ENCODE results near the gene KRTAP9-9.
"Not testable (repeated sequence)": the region's sequence is repeated elsewhere in the genome, so short reads cannot be mapped to it uniquely, and the experiment has no call there.

The KRTAP9-9 gene

DNA sequence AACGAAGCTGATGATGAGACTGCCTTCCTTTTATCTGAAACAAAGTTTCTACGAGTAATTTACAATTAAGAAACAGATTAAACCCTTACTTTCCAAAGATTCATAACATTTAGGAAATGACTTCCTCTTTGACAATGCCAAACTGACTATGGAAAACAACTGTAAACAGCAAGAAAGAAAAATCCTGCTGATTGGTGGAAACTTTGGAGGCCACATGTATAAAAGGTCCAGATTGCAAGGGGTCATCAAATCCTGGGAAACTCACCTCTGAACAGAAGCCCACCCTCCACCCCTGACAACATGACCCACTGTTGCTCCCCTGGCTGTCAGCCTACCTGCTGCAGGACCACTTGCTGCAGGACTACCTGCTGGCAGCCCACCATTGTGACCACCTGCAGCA, 9.9 kb downstream of the KRTAP9-9 start, which contains the start of gene KRTAP9-6:
Gene KRTAP9-6, plus strand, starts transcription at position 301 of the 400 bp plus-strand sequence. Its CDS starts 0 bp downstream, at position 301.
- no peak for DNase-seq (ENCODE audit: low read depth in 2 of 2)

DNA sequence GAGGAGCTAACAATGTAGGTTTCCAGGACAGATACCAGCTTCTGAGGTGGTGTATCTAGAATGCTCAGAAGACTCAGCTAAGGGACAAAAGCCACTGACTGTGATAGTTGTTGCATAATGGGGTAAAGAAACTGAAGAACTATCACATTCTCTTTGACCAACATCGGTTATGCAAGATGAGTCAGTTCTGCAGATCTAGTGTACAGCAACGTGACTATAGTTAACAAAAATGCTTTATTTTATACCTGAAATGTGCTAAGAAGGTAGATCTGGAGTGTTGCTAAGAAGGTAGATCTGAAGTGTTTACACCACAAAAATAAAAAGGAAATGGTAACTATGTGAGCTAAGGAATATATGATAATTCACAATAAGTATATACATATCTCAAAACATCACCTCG, 12.5 kb downstream of the KRTAP9-9 start:
- DNase-seq (ENCODE audit: low read depth in 2 of 2): no peak

DNA sequence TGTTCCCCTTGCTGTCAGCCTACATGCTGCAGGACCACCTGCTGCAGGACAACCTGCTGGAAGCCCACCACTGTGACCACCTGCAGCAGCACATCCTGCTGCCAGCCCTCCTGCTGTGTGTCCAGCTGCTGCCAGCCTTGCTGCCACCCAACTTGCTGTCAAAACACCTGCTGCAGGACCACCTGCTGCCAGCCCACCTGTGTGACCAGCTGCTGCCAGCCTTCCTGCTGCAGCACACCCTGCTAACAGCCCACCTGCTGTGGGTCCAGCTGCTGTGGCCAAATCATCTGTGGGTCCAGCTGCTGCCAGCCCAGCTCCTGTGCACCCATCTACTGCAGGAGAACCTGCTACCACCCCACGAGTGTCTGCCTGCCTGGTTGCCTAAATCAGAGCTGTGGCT, 16.1 kb downstream of the KRTAP9-9 start:
- not testable (repeated sequence) for DNase-seq (ENCODE audit: low read depth in 2 of 2)

DNA sequence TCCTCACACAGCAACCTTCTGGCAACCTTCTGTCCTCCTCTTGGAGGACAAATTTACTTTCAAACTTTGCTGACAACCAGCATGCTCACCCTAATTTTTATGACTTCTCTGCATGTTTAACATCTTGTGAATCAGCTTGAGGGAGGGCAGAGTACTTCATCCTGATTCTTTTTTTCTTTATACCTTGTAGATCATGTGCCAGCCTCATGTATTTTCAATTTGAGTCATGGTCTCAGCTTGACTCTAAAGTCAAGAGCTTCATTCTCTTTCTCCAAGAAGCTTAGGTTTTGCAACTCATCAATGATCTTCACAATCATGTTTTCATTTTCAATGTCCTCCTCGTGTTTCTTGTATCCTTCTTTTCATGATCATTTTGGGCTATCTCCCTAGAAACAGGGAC, 16.7 kb downstream of the KRTAP9-9 start:
- no peak for DNase-seq (ENCODE audit: low read depth in 2 of 2)

DNA sequence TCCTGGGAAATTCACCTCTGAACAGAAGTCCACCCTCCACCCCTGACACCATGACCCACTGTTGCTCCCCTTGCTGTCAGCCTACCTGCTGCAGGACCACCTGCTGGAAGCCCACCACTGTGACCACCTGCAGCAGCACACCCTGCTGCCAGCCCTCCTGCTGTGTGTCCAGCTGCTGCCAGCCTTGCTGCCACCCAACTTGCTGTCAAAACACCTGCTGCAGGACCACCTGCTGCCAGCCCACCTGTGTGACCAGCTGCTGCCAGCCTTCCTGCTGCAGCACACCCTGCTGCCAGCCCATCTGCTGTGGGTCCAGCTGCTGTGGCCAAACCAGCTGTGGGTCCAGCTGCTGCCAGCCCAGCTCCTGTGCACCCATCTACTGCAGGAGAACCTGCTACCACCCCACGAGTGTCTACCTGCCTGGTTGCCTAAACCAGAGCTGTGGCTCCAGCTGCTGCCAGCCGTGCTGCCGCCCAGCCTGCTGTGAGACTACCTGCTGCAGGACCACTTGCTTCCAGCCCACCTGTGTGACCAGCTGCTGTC, 20.5 kb downstream of the KRTAP9-9 start, which contains the start of gene KRTAP9-7:
Gene KRTAP9-7, plus strand, starts transcription at position 51 of the 543 bp plus-strand sequence. Its CDS starts 0 bp downstream, at position 51.
- not testable (repeated sequence) for DNase-seq (ENCODE audit: low read depth in 2 of 2)

DNA sequence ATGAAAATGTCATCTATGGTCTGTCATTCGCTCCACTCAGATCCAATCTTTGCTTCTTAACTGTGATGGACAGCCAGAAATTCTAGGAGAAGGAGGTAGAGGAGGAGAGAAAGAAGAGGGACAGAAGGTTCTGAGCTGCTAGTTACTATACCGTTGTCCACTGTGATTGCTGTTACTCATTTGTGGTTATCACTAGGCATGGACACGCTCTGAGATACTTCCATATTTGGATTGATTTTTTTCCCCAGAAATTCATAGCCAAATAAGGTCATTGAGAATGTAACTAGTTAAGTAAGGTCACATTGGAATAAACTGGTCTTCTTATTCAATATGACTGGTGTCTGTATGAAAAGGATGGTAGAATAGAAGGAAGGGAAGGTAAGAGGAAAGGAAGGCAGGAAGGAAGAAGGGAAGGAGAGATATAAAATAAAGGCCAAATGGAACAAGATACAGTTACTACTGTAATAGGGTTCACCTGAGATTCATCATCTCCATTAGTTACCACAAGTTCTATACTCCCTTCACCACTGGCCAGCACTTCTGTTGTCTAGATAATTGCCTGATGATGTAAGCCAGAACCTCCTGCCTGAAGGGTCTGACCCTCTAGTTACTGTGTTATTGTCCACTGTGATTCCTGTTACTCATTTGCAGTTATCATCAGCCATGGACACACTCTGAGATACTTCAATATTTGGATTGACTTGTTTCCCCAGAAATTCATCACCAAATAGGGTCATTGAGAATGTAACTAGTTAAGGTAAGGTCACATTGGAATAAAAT, 23.2 kb downstream of the KRTAP9-9 start:
- DNase-seq (ENCODE audit: low read depth in 2 of 2): no peak

DNA sequence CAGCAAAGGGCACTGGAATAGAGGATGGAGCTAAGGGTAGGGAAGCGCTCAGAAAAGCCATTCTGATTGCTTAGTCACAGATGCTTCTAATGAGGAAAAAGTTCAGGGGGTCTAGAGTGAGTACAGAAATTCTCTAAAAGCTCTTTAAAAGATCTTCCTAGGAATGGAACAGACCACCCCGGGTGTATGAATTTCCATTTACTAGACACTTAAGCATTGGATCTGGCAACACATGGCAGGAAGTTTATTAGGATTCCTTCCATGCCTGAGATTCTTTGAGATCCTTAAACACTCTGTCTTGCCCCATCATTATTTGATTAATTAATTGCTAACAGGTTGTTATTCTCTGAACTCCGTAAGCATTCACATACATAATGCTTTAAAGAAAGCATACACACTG, 28.9 kb downstream of the KRTAP9-9 start:
- DNase-seq (ENCODE audit: low read depth in 2 of 2): no peak

DNA sequence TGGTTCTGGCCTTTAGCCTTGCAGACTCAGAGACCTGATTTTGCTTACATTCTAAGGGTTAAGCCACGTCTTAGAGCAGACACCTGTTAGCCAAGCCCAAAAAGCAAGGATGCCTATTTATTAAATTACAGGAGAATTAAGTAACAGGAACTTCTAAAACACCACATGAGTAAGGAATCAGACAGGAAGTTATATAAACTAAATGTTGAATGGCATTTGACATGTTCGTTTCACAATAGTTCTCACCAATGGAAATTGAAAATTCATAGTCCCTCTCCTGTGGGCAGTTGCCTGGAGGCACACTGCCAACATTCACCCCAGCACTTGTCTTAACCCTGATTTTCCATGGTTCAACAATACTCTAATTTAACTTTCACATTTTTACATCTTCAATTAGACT, 29.4 kb downstream of the KRTAP9-9 start:
- no peak for DNase-seq (ENCODE audit: low read depth in 2 of 2)

DNA sequence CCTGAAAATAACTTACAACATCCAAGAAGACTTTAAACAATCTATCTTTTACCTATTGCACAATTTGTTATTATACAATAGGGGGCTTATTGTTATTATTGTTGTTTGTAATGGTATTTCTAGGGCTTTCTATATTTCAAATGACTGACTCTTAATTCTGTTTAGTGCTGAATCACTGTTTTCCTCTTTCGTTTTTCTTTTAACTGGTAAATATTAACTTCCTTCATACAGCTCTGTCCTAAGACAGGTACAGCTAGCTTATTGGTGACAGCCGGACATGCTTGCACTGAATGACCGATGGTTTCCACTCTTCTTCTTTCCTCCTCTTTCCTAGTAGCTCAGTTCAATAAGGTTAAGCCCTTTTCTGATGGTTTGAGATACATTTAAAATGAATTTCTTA, 31.9 kb downstream of the KRTAP9-9 start:
- DNase-seq (ENCODE audit: low read depth in 2 of 2): no peak

DNA sequence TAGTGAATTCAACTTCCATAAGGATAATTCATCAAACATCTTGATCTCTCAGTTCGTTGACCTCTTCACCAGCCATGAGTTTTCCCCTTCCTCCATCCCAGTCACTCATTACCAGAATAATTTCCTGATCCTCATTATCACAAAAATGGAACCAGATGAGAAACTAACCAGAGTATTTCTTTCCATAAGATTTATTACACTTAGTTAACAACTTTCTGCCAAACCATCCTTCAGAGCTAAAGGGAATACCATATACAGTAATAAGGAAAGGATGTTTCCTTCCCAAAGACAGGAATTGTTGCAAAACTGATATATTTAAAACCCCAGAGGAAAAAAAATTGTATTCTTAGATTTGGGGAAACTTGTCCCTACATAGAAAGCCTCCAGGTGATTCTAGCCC, 38.8 kb downstream of the KRTAP9-9 start:
- no peak for DNase-seq (ENCODE audit: low read depth in 2 of 2)

DNA sequence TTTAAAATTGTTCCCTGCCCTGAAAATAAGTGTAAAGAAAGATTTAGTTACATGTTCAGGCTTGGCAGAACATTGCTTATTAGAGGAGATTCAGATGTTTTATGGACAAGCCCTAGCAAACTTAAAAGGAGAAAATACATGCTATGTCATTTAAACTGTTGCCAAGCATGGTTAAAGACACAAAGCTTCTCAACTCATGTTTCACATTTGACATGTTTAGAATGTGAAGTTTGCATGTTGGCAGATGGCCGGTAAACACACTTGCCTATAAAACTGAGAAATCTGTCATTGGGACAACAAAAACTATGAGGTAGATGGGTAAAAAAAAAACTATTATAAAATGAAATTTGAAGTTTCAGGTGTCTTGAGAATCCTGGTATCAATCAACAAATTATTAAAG, 41.7 kb downstream of the KRTAP9-9 start:
- no peak for DNase-seq (ENCODE audit: low read depth in 2 of 2)

DNA sequence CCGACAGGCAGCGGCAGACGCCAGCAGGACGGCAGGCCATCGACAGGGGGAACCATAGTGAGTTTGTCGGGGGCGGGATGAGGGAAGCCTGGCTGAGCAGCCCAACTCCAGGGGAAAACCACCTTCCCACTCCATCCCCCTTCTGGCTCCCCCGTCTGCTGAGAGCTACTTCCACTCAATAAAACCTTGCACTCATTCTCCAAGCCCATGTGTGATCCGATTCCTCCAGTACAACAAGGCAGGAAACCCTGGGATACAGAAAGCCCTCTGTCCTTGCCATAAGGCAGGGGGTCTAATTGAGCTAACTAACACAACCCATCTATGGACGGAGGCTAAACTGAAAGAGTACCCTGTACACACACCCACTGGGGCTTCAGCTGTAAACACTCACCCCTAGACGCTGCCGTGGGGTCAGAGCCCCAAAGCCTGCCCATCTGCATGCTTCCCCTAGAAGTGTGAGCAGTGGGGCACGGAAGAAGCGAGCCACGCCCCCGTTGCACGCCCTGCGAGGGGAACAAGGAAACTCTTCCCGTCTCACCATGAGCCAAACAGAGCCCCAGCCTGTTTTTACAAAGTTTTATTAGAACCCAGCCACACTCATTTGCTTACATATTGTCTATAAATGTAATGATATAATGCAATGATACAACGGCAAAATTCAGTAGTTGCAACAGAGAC, 43.4 kb downstream of the KRTAP9-9 start:
- no peak for DNase-seq (ENCODE audit: low read depth in 2 of 2)

DNA sequence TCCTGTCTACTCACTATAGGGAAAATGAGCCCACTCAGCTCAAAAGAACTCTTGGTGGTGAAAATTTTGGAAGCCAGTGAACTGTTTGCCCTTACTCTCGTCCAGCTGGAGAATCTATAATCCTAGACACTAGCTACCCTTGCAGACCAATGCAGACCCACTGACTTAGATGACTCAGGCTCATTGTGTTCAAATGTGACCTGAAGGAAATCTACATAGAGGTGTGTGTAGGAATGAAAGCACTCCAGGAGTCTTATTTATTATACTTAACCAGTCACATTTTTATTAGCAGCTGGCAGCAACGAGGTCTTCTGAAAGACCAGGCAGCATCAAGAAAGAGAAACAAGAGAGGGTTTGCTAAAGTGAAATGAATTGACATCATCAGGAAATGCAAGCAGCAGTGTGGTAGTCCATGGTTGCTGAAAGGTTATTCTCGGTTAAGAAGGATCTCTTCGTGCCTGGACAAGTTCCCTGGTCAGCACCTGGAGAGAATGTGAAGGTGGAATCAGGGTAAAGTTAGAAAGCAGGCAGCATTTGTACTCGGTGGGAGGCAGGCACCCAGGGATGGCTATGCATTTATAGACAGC, 46.1 kb downstream of the KRTAP9-9 start:
- DNase-seq (ENCODE audit: low read depth in 2 of 2): no peak

DNA sequence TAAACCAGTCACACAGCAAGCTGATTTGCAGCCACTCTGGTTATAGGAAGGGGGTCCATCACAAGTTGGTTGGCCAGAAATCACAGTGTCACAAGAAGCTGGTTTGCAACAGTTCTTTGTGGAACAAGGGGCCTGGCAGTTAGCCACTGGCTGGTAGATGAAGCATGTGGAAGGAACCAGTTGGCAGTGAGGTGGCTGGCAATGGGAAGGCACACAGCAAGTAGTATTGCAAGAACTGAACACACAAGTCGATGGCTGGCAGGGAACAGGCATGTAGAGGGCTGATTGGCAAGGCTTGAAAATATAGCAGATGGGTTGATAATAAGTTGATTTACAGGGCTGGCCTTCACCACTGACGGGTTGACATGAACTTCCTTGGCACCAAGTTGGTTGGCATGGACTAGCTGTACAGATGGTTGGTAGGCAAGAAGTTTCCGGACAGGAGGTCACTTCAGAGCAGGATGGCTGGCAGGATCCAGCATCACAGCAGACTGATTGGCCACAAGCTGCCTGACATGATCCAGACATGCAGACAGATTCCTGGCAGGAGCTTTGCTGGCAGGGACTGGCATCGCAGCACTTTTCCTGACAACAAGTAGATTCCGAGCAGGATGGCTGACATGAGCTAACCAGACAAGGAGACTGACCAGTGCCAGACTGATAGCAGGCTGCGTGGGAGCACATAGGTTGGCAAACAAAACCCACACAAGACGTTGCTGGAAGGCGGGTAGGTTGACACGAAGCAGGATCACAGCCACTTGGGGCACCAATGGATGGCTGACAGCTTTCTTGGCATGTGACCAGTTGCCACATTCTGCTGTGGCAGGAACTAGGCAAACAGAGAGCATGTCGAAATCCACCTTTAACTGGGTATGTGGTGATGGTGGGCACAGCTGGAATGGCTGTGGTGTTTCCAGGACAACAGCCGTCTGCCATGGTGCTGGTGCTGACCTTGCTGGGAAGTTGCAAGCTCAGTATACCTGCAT, 47.0 kb downstream of the KRTAP9-9 start, which contains the start of gene KRTAP29-1:
Gene KRTAP29-1, minus strand, starts transcription at position 936 of the 986 bp plus-strand sequence. Its CDS starts 0 bp downstream, at position 936.
- no peak for DNase-seq (ENCODE audit: low read depth in 2 of 2)

DNA sequence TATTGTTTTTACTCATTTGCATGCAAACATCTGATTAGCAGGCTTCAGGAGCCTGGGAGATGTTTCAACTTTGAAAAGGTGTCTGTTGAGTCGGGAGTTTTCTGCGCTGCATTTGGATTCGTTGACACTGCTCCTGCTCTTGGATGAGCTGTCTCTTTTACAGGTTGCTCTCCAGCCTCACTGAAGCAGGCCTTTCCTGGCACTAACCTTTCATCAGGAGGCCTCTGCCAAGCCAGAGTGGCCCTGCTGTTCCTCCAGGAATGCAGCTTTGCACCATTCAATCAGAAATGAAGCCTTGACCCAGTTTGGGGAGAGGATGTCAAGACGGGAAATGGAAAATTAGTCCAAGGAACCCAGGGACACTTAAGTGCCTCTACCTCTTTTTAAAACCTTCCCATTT, 47.8 kb downstream of the KRTAP9-9 start:
- DNase-seq (ENCODE audit: low read depth in 2 of 2): no peak

DNA sequence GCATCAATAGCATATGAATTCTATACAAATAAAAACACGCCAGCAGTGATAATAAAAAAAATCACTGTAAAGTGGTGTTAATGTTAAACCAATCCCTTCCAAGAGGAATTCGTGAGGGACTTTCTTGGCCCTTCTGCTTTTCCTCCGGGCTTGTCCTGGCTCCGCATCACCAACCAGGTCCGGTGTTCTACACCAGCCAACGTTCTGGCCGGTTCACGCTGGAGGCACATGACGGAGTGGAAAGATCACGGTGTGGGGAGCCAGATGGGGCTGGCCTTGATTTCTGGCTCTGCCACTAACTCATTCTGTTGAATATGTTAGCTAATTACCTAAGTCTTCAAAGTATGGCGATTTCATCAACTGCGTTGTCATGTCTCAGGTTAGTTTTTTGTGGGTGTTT, 48.9 kb downstream of the KRTAP9-9 start:
- DNase-seq (ENCODE audit: low read depth in 2 of 2): no peak
